Pancreas (tissue), 10 donors: ENCODE results near the gene CNKSR3. TPM values are rescaled to one million over a fixed set of nuclear protein-coding genes. Genes with fewer than 3 reads are reported as not detected.
"Not testable (repeated sequence)": the region's sequence is repeated elsewhere in the genome, so short reads cannot be mapped to it uniquely, and the experiment has no call there.

Experiments used
- ATAC-seq, 4 donors: fragments of 200-7000 bp; cut with Tn5 transposase; one replicate each; pipeline versions ENCODE4 v1.8.0 to v1.9.1; 2020; ENCODE audit warnings: mild to moderate bottlenecking in 4 of 4, moderate library complexity in 4 of 4
- DNase-seq, 6 donors: peaks; one replicate each; pipeline ENCODE4 v3.0.0-alpha.2; 2020
- FAIRE-seq: peaks from 2 replicates; lab custom pipeline; 2012; peaks lifted over from hg19 to GRCh38; lab: Jason Lieb, UNC
- H3K27ac ChIP-seq, 4 donors: fragments of 200-600 bp; sonication (generic); 1 replicate in 3 of 4; 2 replicates in 1 of 4; pipeline versions ENCODE4 v1.5.0 to v1.8.0; 2020
- H3K27me3 ChIP-seq, 4 donors: fragments of 200-600 bp; one replicate each; pipeline ENCODE4 v1.8.0; 2021
- H3K36me3 ChIP-seq, 3 donors: fragments of 200-600 bp; sonication (generic) in 1 of 3; one replicate each; pipeline versions ENCODE4 v1.5.0 to v1.8.0; 2020 to 2021
- H3K4me1 ChIP-seq, 3 donors: fragments of 200-600 bp; one replicate each; pipeline ENCODE4 v1.8.0; 2021
- H3K4me3 ChIP-seq, 4 donors: fragments of 200-600 bp; sonication (generic) in 2 of 4; one replicate each; pipeline versions ENCODE4 v1.5.0 to v1.8.0; 2020 to 2021
- H3K9me3 ChIP-seq, 4 donors: fragments of 200-600 bp; one replicate each; pipeline ENCODE4 v1.8.0; 2021
- WGBS, 2 donors: extraction: QIAGEN DNeasy Blood & Tissue Kit; methylation state at CpG; one replicate each; pipeline ENCODE4 v1.1.7; 2013; 5-methylcytosine and 5-hydroxymethylcytosine counted together
- intact Hi-C, 3 donors: fragments of 100-400 bp; cut with DNase I; formaldehyde crosslinking; loops; one replicate each; pipeline versions ENCODE4 v1.11.1 to v1.14.2; 2022
- polyA plus RNA-seq, 2 donors: library from polyadenylated mRNA; stranded (reverse); fragments of 200-250 nt; gene quantifications; one replicate each; pipeline ENCODE4 v1.2.3, GENCODE V29; 2013
- total RNA-seq, 6 donors: library from RNA; stranded (reverse); fragmentation: NEBNext Ultra II Directional in 4 of 6; extraction: Animal tissue kit (Norgen Biotek cat#: 25700) in 4 of 6; gene quantifications; one replicate each; pipeline versions ENCODE4 v1.2.1 to v1.2.4, GENCODE V29; 2021 to 2023
- TF ChIP-seq, protein P1 (sequence below), 4 donors: fragments of 200-600 bp; sonication (generic) in 3 of 4; IDR thresholded peaks; one replicate each; pipeline versions ENCODE4 v1.5.0 to v1.8.0; 2021; ENCODE audit warnings: antibody characterized with exemption in 4 of 4
- donor health status: healthy with polysubstance abuse.
- donor health status: DM: no; HTN: no; CAD: no; lungs with moderate emphysema.
- donor health status: DM: no; HTN: no; CAD: no.
- donor health status: control.
- donor health status: control.
- donor health status: Bipolar disorder and iron deficiency.
- donor health status: DM: yes; HTN: yes; CAD: no.
- donor health status: DM: no; HTN: no; CAD: no.
- donor health status: DM: no; HTN: no; CAD: no.
- donor health status: DM: yes; HTN: yes; CAD: no.

Gene CNKSR3
- total and polyA plus RNA-seq, 8 donors = 7.6 to 24.2 (median 18.6) TPM

DNA sequence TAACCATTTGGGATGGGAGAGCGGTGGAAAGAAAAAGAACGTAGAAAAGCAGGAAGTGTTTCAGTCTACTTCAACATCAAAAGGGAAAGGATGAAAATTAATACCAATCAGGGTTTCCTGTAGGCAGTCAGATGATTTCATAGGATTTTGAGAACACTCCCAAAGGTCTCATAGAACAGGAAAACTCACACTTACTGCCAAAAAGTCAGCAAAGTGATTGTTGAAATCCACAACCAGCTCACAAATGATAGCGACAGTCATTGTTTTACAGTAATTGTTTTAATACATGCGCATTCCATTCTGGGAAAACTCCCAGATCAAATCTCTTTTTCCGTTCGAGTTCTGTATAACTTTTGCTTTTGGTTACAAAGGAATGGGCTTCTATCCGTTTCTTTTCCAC is 5.3 kb upstream of the CNKSR3 start:
- WGBS, 2 donors = 53 to 63% methylated on average over 7 of the region's 7 CpGs
- Histone ChIP-seq H3K27ac (peak overlapping the region in 2 of 4 donors; percentile 46 to 47), H3K4me1 (peaks cover 3 to 20% (median 20%) of the 10 kb centered on the region in 3 donors), H3K9me3 (no peaks in the 10 kb centered on the region), H3K36me3 (no peaks in the 10 kb centered on the region), H3K4me3 (no peak overlapping the region), H3K27me3 (no peaks in the 10 kb centered on the region)
- intact Hi-C loops = no loop called here
- ATAC-seq (no peak), DNase-seq (no peak), FAIRE-seq (no peak)
- TF ChIP-seq, protein P1, sequence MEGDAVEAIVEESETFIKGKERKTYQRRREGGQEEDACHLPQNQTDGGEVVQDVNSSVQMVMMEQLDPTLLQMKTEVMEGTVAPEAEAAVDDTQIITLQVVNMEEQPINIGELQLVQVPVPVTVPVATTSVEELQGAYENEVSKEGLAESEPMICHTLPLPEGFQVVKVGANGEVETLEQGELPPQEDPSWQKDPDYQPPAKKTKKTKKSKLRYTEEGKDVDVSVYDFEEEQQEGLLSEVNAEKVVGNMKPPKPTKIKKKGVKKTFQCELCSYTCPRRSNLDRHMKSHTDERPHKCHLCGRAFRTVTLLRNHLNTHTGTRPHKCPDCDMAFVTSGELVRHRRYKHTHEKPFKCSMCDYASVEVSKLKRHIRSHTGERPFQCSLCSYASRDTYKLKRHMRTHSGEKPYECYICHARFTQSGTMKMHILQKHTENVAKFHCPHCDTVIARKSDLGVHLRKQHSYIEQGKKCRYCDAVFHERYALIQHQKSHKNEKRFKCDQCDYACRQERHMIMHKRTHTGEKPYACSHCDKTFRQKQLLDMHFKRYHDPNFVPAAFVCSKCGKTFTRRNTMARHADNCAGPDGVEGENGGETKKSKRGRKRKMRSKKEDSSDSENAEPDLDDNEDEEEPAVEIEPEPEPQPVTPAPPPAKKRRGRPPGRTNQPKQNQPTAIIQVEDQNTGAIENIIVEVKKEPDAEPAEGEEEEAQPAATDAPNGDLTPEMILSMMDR (IDR thresholded peaks at IDR 0.05) = no peak

GRCh38 chr6:154515076-154515475 is 4.6 kb upstream of the CNKSR3 start:
- WGBS, 2 donors = 96 to 98% methylated on average over 3 of the region's 3 CpGs
- Histone ChIP-seq H3K4me1 (peaks cover 3 to 19% (median 16%) of the 10 kb centered on the region in 3 donors), H3K27ac (peak overlapping the region in 2 of 4 donors; percentile 19 to 46)
- ATAC-seq, H3K9me3 ChIP-seq, H3K36me3 ChIP-seq, intact Hi-C loops, DNase-seq, H3K4me3 ChIP-seq, H3K27me3 ChIP-seq: not testable (repeated sequence)
- FAIRE-seq = peak; percentile 63

GRCh38 chr6:154514481-154514880 is 4.0 kb upstream of the CNKSR3 start:
- H3K9me3 ChIP-seq = no peaks in the 10 kb centered on the region
- intact Hi-C loops = no loop called here
- H3K36me3 ChIP-seq = no peaks in the 10 kb centered on the region
- TF ChIP-seq, protein P1 (IDR thresholded peaks at IDR 0.05) = no peak
- no peak overlapping the region for H3K4me3 ChIP-seq
- 53 to 60% methylated on average over 3 of the region's 3 CpGs for WGBS, 2 donors
- no peak for ATAC-seq
- peaks cover 3 to 15% (median 14%) of the 10 kb centered on the region in 3 donors for H3K4me1 ChIP-seq
- H3K27me3 ChIP-seq = no peaks in the 10 kb centered on the region
- FAIRE-seq = peak; percentile 5
- DNase-seq = no peak
- H3K27ac ChIP-seq = peak overlapping the region in 1 of 4 donors; percentile 19

GRCh38 chr6:154513601-154514320 is 3.3 kb upstream of the CNKSR3 start:
- no peak for ATAC-seq
- Histone ChIP-seq H3K27me3 (no peaks in the 10 kb centered on the region), H3K4me3 (no peak overlapping the region), H3K36me3 (no peaks in the 10 kb centered on the region), H3K27ac (peak overlapping the region in 1 of 4 donors; percentile 19), H3K4me1 (peaks cover 3 to 15% (median 14%) of the 10 kb centered on the region in 3 donors), H3K9me3 (no peaks in the 10 kb centered on the region)
- TF ChIP-seq, protein P1 (IDR thresholded peaks at IDR 0.05) = no peak
- DNase-seq = no peak
- 35 to 36% methylated on average over 5 of the region's 5 CpGs for WGBS, 2 donors
- intact Hi-C loops = no loop called here
- FAIRE-seq = no peak

DNA sequence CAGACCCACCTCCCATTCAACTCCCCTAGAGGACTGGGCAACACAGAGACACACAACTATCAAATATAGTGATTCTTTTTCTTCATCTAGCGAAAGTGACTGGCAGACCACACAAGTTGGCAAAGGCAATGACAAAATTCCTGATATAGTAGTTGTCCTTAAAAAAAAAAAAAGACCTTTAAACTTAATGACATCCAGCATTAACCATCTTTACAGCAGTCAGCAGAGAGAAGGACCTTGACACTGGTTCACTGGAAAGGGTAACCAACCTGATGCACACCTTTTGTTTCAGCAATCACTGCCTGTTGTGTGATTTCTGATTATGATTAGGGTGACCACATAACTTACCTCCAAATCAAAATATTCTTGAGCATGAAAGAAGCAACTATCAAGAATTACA is 1.7 kb upstream of the CNKSR3 start:
- no peak for FAIRE-seq
- Histone ChIP-seq H3K4me1 (peaks cover 3 to 16% (median 15%) of the 10 kb centered on the region in 3 donors), H3K9me3 (no peaks in the 10 kb centered on the region), H3K27ac (peak overlapping the region; percentile 43 to 75 (median 60)), H3K4me3 (peak overlapping the region in 2 of 4 donors; percentile 22 to 27), H3K36me3 (no peaks in the 10 kb centered on the region), H3K27me3 (no peaks in the 10 kb centered on the region)
- no peak for DNase-seq
- TF ChIP-seq, protein P1 (IDR thresholded peaks at IDR 0.05) = no peak
- intact Hi-C loops = no loop called here
- WGBS, 2 donors = 50 to 52% methylated on average over 1 of the region's 1 CpG
- ATAC-seq = no peak
